ENCODE results near the gene PPM1J.
"Not testable (repeated sequence)": the region's sequence is repeated elsewhere in the genome, so short reads cannot be mapped to it uniquely, and the experiment has no call there.

DNA sequence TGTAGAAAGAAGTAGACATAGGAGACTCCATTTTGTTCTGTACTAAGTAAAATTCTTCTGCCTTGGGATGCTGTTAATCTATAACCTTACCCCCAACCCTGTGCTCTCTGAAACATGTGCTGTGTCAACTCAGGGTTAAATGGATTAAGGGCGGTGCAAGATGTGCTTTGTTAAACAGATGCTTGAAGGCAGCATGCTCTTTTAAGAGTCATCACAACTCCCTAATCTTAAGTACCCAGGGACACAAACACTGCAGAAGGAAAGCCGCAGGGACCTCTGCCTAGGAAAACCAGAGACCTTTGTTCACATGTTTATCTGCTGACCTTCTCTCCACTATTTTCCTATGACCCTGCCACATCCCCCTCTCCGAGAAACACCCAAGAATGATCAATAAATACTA is 13.9 kb upstream of the PPM1J start:
- not testable (repeated sequence) for TF ChIP-seq GATA2 (CRISPR knock-in tag; IDR thresholded peaks at IDR 0.05); RAD21 (IDR thresholded peaks at IDR 0.05; ENCODE audit: low read length); YY1 (IDR thresholded peaks at IDR 0.05; ENCODE audit: low read depth); JUND (IDR thresholded peaks at IDR 0.05); POLR2AphosphoS5 (IDR thresholded peaks at IDR 0.05; ENCODE audit: low read depth, low read length); EZH2phosphoT487 (IDR thresholded peaks at IDR 0.05; ENCODE audit: borderline replicate concordance, low read depth); EP300 (IDR thresholded peaks at IDR 0.05; ENCODE audit: borderline replicate concordance in 1 of 2, low read depth in 1 of 2, low read length in 1 of 2); TAF1 (IDR thresholded peaks at IDR 0.05; ENCODE audit: borderline replicate concordance, low read depth, low read length); MXI1 (IDR thresholded peaks at IDR 0.05; ENCODE audit: low read depth, low read length); GABPA (IDR thresholded peaks at IDR 0.05; ENCODE audit: low read depth)
- TF ChIP-seq, protein P1, sequence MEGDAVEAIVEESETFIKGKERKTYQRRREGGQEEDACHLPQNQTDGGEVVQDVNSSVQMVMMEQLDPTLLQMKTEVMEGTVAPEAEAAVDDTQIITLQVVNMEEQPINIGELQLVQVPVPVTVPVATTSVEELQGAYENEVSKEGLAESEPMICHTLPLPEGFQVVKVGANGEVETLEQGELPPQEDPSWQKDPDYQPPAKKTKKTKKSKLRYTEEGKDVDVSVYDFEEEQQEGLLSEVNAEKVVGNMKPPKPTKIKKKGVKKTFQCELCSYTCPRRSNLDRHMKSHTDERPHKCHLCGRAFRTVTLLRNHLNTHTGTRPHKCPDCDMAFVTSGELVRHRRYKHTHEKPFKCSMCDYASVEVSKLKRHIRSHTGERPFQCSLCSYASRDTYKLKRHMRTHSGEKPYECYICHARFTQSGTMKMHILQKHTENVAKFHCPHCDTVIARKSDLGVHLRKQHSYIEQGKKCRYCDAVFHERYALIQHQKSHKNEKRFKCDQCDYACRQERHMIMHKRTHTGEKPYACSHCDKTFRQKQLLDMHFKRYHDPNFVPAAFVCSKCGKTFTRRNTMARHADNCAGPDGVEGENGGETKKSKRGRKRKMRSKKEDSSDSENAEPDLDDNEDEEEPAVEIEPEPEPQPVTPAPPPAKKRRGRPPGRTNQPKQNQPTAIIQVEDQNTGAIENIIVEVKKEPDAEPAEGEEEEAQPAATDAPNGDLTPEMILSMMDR (IDR thresholded peaks at IDR 0.05): not testable (repeated sequence)
- TF ChIP-seq, protein P2, sequence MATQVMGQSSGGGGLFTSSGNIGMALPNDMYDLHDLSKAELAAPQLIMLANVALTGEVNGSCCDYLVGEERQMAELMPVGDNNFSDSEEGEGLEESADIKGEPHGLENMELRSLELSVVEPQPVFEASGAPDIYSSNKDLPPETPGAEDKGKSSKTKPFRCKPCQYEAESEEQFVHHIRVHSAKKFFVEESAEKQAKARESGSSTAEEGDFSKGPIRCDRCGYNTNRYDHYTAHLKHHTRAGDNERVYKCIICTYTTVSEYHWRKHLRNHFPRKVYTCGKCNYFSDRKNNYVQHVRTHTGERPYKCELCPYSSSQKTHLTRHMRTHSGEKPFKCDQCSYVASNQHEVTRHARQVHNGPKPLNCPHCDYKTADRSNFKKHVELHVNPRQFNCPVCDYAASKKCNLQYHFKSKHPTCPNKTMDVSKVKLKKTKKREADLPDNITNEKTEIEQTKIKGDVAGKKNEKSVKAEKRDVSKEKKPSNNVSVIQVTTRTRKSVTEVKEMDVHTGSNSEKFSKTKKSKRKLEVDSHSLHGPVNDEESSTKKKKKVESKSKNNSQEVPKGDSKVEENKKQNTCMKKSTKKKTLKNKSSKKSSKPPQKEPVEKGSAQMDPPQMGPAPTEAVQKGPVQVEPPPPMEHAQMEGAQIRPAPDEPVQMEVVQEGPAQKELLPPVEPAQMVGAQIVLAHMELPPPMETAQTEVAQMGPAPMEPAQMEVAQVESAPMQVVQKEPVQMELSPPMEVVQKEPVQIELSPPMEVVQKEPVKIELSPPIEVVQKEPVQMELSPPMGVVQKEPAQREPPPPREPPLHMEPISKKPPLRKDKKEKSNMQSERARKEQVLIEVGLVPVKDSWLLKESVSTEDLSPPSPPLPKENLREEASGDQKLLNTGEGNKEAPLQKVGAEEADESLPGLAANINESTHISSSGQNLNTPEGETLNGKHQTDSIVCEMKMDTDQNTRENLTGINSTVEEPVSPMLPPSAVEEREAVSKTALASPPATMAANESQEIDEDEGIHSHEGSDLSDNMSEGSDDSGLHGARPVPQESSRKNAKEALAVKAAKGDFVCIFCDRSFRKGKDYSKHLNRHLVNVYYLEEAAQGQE (IDR thresholded peaks at IDR 0.05; ENCODE audit: low read depth, low read length): not testable (repeated sequence)

Data from SK-N-SH (cell line).